HG03135 (cell line): ENCODE measurements around the gene ZNF586.
"Not testable (repeated sequence)": the region's sequence is repeated elsewhere in the genome, so short reads cannot be mapped to it uniquely, and the experiment has no call there.

Source experiments
- ATAC-seq: cut with Tn5 transposase; IDR thresholded peaks from one replicate; pipeline ENCODE4 v1.9.1; 2021; ENCODE audit warnings: mild to moderate bottlenecking, moderate library complexity; ENCODE audit not compliant: unreplicated experiment

The ZNF586 gene

DNA sequence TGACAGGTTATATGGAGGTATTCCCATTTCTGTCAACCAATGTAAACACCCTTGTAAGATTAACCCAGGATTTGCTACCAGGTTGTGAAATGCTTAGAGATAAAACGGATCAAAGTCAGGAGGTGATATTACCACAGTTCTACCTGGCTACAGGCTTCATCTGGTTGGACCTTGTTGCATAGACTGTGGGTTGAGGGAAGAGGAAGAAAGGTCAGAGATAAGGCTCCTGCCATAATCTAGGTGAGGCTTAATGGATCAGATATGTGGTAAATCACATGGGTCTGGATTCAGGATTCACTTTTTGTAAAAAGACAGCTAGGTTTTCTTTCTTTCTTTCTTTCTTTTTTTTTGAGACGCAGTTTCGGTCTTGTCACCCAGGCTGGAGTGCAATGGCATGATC lies 52.0 kb downstream of the ZNF586 start:
- ATAC-seq = not testable (repeated sequence)

DNA sequence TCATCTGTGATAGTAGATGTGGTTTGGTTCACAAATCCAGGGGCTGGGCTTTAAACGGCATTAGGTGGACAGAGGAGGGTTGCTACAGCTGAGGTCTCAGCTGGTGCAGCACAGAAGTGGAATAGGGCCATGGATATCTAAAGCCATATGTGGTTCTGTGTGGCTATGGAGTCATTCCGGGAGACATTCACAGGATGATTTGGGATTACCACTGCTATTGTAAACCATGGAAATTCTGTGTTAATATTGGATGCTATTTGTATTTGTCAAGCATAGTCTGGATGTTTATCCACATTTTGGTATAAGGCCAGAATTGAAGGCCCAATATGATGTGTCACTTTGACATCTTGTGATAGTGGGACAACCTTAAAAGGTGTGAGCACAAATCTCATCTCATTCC lies 53.7 kb downstream of the ZNF586 start:
- not testable (repeated sequence) for ATAC-seq

DNA sequence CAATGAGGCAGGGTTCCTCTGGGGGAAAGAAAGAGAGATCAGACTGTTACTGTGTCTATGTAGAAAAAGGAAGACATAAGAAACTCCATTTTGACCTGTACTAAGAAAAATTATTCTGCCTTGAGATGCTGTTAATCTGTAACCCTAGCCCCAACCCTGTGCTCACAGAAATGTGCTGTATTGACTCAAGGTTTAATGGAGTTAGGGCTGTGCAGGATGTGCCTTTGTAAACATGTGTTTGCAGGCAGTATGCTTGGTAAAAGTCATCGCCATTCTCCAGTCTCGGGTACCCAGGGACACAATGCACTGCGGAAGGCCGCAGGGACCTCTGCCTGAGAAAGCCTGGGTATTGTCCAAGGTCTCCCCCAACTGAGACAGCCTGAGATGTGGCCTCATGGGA lies 54.1 kb downstream of the ZNF586 start:
- ATAC-seq = not testable (repeated sequence)

DNA sequence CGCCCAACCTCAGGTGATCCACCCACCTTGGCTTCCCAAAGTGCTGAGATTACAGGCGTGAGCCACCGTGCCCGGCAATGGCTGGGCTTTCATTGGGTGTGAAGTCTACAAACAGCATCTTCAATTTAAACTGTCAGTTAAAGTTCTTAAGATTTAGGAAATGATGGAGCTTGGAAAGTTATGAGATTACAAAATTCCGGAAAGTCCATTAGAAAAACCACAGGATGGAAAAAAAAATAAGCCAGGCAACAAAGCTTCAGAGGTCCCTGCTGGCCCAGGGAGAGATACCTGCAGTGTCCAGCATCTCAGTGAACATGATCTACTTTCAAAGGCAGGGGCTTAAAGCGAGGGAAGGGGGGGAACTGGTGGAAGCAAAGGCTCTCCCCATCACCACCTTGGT lies 56.0 kb downstream of the ZNF586 start:
- no peak for ATAC-seq

DNA sequence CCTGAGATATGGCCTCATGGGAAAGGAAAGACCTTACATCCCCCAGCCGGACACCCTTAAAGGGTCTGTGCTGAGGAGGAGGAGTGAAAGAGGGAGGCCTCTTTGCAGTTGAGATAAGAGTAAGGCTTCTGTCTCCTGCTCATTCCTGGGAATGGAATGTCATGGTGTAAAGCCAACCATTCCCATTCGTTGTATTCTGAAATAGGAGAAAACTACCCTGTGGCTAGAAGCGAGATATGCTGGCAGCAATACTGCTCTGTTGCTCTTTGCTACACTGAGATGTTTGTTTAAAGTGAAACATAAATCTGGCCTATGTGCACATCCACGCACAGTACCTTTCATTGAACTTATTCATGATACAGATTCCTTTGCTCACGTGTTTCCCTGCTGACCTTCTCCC lies 59.8 kb downstream of the ZNF586 start:
- ATAC-seq = no peak

DNA sequence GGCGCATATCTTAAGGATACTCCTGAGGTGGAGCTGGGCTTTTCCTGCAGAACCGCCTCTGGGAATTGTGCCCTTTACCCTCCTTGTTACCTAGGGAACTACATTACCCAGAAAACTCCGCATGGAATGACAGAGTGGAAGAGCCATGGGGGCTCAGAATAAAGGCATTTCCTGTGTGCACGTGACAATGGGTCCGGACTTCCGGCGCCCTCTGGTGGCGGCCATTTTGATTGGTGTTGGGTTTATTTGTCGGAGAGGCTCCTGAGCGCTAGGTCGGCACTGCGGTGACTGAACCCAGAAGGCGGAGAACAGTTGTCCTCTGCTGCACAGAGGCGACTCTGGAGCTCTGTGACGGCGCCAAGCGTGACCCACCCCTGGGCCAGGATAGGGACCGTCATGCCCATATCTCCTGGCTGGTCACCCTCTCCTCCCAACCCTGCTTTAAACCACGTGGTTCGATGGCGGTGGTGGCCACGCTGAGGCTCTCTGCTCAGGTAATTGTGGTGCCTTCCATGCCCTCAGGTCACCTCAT lies 60.7 kb downstream of the ZNF586 start, which contains the start of gene ZNF587B:
TSS of gene ZNF587B (plus strand) at position 229 of the 532 bp plus-strand sequence. CDS start at position 459, 230 bp downstream.
- ATAC-seq = no peak
